Hematopoietic multipotent progenitor cell treated with erythropoietin and hydrocortisone succinate and interleukin-3 and kit ligand, for 8 days (in vitro differentiated cells): ENCODE measurements around the gene PACSIN2.
A peak's percentile ranks its signal among the peaks of the same experiment; 100 is the strongest.
"Not testable (repeated sequence)": the region's sequence is repeated elsewhere in the genome, so short reads cannot be mapped to it uniquely, and the experiment has no call there.

Experiments used
- DNase-seq: peaks from one replicate; pipeline ENCODE4 v3.0.0-alpha.2; 2015

PACSIN2 gene, protein sequence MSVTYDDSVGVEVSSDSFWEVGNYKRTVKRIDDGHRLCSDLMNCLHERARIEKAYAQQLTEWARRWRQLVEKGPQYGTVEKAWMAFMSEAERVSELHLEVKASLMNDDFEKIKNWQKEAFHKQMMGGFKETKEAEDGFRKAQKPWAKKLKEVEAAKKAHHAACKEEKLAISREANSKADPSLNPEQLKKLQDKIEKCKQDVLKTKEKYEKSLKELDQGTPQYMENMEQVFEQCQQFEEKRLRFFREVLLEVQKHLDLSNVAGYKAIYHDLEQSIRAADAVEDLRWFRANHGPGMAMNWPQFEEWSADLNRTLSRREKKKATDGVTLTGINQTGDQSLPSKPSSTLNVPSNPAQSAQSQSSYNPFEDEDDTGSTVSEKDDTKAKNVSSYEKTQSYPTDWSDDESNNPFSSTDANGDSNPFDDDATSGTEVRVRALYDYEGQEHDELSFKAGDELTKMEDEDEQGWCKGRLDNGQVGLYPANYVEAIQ

DNA sequence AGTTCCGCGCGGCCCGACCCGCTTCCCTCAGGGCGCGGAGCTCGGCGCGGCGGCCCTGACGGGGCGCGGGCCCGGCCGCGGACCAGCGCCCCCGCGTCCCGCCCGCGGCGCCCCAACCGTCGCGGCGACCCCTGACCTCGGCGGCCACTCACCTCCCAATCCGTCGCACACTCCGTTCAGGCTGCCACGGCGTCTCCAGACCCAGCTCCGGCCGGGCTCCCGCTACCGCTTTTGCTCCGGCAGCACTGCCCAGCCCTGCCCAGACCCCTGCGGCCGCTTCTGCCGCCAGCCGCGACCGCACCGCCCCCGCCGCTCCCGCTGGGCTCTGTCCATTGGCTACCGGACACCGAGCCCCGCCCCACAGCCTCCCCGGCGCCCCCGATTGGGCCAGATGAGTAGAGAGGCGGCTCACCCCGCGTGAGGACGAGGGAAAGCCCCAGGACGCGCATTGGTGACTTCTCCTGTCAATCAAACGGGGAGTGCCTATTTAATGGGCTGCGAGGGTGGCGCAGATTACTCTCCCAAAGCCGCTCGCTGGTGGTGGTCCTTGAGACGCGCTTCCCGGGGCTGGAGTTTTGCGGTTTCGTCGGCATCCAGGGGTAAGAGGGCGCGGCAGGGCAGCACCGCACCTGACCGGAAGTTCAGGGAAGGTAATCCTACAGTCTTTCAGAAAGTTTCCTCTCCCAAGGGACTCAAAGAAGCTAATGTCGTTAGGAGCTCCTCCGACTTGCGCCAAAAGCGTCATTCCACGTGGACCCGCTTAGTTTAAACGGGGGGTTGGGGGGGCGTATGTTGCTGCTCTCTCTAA, at the start of gene PACSIN2:
TSS of gene PACSIN2 (minus strand) at position 281 of the 808 bp plus-strand sequence. CDS start 103,069 bp downstream, outside the sequence.
- peak; percentile 98 for DNase-seq

- peak; percentile 43 for DNase-seq
These were observed 45.2 kb upstream of the PACSIN2 start for GRCh38 chr22:43060183-43060582.

- no peak for DNase-seq
These were observed 42.7 kb upstream of the PACSIN2 start for GRCh38 chr22:43057641-43058040.

DNA sequence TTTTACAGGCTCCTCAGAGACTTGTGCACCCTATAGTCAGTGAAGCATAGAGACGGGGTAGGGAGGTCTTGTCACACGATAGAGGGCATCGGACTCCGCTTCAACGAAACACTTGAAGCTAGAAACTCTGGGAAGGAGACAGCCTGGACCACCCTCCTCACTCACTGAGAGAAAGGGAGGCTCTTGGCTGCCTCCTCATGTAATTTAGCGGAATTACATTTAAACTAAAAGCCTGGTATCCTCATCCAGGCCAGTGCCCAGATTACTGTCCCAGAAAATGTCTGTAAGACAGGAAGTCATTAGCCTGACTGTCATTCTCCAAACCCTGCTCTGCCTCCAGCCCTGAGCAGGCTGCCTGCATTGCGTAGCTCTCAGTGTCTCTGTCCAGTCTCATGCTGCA, 38.2 kb upstream of the PACSIN2 start:
- peak; percentile 11 for DNase-seq

DNA sequence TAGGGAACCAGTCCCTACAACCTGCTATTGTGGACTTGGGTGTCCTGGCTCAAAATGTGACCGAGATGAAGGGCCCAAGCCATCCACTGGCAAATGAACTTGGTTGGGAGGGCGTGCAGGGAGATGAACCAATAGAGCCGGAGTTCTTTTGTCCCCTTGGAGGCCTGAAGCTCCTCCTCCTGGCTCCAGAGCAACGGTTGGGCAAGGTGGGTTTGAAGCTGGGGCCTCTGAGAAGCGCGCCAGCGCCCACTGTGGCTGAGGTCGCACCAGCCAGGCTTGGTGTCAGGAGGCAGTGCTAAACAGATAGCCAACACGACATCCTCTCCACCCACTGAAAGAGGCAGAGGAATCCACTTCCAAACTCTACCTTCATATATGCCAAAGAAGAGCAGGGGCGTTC, 36.0 kb upstream of the PACSIN2 start:
- no peak for DNase-seq

GRCh38 chr22:43047605-43048004, 32.7 kb upstream of the PACSIN2 start:
- DNase-seq: no peak

GRCh38 chr22:43044290-43044712, 29.4 kb upstream of the PACSIN2 start:
- no peak for DNase-seq

- DNase-seq: no peak
These were observed 27.3 kb upstream of the PACSIN2 start for GRCh38 chr22:43042101-43042780.

- DNase-seq: no peak
These were observed 24.9 kb upstream of the PACSIN2 start for GRCh38 chr22:43039800-43040199.

GRCh38 chr22:43038325-43038724, 23.4 kb upstream of the PACSIN2 start:
- no peak for DNase-seq

DNA sequence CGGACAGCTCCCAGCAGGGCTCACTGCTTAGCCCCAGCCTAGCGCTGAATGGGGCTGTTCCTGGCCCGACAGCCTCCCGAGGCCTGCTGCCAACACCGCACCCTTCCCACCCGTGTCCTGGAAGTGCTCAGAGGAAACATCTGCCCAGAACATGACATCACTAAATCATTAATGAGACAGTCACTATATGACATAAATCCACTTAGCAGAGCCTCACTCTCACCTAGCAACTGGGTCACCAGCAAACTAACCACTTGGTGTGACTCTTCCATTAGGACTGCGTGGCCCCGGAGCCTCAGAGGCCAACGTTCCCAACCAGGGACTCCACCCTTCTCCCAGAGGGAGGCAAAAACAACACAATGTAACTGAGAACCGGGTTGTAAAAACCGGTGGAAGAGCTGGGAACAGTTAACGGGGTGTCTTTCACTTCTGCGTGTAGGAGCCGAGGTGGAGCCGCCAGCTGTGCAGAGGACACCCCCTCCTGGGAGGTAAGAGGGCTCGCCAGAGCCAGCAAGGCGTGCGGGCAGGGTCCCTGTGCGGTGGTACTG, 21.4 kb upstream of the PACSIN2 start:
- no peak for DNase-seq

DNA sequence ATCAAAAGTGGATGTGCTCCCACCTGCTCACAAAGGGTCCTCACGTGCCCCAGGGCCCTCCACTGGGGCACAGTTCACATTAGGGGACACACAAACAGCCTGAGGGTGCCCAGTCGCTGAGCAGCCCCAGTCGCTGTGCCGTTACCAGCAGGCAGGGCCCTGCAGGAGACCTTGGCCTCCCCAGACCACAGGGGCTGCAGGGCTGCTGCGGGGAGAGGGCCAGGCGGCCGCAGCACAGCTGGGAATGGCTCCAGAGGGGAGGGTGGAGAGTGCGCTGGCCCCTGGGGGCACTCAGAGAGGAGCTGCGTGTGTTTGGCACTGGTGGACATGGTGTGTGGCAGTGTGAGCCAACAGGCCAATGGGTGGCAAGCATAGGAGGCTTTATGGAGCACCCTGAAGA, 20.3 kb upstream of the PACSIN2 start:
- DNase-seq: no peak

GRCh38 chr22:43031617-43032016, 16.7 kb upstream of the PACSIN2 start:
- DNase-seq: no peak

GRCh38 chr22:43018615-43019014, 3.7 kb upstream of the PACSIN2 start:
- no peak for DNase-seq

- DNase-seq: no peak
These were observed 2.8 kb upstream of the PACSIN2 start for GRCh38 chr22:43017525-43018460.

DNA sequence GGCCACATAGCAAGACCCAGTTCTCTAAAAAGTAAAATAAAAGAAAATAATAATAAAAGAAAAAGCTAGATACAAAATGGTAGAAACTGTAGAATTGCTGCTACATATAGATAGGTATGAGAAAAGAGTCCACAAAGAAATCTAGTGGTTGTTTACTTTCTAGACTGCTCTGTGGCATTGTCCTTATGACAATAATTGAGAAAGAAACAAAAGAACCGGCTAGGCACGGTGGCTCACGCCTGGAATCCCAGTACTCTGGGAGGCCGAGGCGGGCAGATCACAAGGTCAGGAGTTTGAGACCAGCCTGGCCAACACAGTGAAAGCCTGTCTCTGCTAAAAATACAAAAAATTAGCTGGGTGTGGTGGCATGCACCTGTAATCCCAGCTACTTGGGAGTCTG, 1.2 kb upstream of the PACSIN2 start:
- not testable (repeated sequence) for DNase-seq

GRCh38 chr22:43015677-43016042, 711 bp upstream of the PACSIN2 start:
- no peak for DNase-seq

- no peak for DNase-seq
These were observed 557 bp downstream of the PACSIN2 start for GRCh38 chr22:43014316-43014868.

DNA sequence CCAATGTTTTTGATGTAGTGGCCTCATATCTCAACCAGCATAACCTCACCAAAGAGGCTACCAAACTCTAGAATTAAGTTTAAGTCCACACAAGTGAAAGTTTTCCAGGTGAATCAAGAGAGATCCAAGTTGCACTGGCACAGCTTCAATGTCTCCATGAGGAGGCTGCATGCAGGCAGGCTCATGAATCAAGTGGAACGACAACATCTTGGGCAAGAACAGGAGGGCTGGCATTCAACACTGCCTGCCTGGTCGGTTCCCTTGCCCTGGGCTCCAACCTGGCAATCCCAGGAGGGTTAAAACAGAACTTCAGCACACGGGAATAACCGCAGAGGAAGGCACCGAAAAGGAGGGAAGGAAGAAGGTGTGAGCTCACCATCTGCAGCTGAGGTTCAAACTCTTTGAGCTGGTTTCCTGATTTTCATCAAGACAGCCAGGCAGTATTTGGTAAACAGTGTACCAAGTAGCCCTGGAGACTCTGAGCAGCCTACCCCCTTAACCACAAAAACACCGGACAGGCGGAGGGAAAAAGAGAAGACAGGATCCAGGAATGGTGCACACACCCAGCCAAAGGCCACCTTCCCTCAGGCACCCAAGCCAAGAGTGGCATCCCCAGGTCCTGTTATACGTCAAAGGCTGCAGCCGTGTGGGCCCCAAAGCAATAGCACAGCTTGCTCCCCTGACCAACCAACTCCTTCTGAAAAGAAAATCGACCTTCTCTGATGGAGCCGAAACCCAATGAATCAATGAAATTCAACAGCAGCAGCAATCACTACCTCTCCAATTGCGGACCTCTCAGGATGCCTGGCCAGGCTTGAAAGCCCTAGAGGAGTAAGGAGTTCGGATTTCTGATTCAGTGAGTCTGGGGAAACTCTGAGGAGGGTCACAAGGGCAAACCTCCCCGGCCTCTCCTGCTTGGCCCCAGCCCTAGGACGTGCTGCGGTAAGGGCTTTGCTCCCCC, 1.3 kb downstream of the PACSIN2 start:
- no peak for DNase-seq

DNA sequence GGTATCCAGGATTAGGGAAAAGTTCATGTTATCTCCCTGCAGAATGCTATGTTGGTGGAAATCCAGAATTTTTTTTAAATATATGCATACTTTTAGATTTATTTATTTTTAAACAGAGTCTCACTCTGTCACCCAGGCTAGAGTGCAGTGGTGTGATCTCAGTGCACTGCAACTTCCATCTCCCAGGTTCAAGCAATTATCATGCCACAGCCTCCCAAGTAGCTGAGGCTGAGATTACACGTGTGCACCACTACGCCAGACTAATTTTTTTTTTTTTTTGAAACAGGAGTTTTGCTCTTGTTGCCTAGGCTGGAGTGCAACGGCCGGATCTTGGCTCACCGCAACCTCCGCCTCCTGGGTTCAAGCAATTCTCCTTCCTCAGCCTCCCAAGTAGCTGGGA, 2.6 kb downstream of the PACSIN2 start:
- no peak for DNase-seq
